DND-41 (cell line): ENCODE data around the gene NT5C1B.

Experiments used
- ATAC-seq: fragments of 200-7000 bp; cut with Tn5 transposase; 3 replicates; pipeline ENCODE4 v1.9.1; 2021; ENCODE audit warnings: low read depth; ENCODE audit not compliant: insufficient read depth
- DNase-seq: peaks from one replicate; pipeline ENCODE4 v3.0.0-alpha.2; 2020
- H2AFZ ChIP-seq: 2 replicates; pipeline ENCODE4 v1.6.0; 2012; ENCODE audit warnings: low read depth, low read length
- H3K27ac ChIP-seq: 2 replicates; pipeline ENCODE4 v1.5.1; 2012; ENCODE audit warnings: low read length, inconsistent platforms
- H3K27me3 ChIP-seq: fragments of 200-600 bp; sonication (generic); 2 replicates; pipeline ENCODE4 v1.6.0; 2012; ENCODE audit warnings: low read length, mild to moderate bottlenecking, inconsistent platforms; ENCODE audit not compliant: insufficient read depth, poor library complexity
- H3K36me3 ChIP-seq: 2 replicates; pipeline ENCODE4 v1.5.1; 2012; ENCODE audit warnings: low read length, inconsistent platforms; ENCODE audit not compliant: insufficient read depth
- H3K4me1 ChIP-seq: 2 replicates; pipeline ENCODE4 v1.5.1; 2012; ENCODE audit warnings: mild to moderate bottlenecking, low read length; ENCODE audit not compliant: insufficient read depth
- H3K4me2 ChIP-seq: 2 replicates; pipeline ENCODE4 v1.6.0; 2012; ENCODE audit warnings: mild to moderate bottlenecking, moderate library complexity, low read length, inconsistent platforms; ENCODE audit not compliant: insufficient read depth
- H3K4me3 ChIP-seq, 2 experiments: fragments of 200-600 bp in 1 of 2; shearing (Covaris generic) in 1 of 2; 2 replicates each; pipeline ENCODE4 v1.5.1; 2012 to 2016; ENCODE audit warnings: inconsistent platforms in 2 of 2, low read length in 2 of 2, mild to moderate bottlenecking in 2 of 2, low read depth in 1 of 2, moderate library complexity in 1 of 2
- H3K79me2 ChIP-seq: 2 replicates; pipeline ENCODE4 v1.6.0; 2012; ENCODE audit warnings: low read length, inconsistent platforms; ENCODE audit not compliant: insufficient read depth
- H3K9ac ChIP-seq: 2 replicates; pipeline ENCODE4 v1.6.0; 2012; ENCODE audit warnings: low read depth, mild to moderate bottlenecking, inconsistent platforms, low read length, moderate library complexity
- H3K9me3 ChIP-seq: 2 replicates; pipeline ENCODE4 v1.5.1; 2012; ENCODE audit warnings: low read length, moderate library complexity, mild to moderate bottlenecking, inconsistent platforms; ENCODE audit not compliant: insufficient read depth, severe bottlenecking
- H4K20me1 ChIP-seq: 2 replicates; pipeline ENCODE4 v1.6.0; 2012; ENCODE audit warnings: low read length; ENCODE audit not compliant: insufficient read depth
- CTCF ChIP-seq: IDR thresholded peaks from 2 replicates; pipeline ENCODE4 v1.5.1; 2012; ENCODE audit warnings: borderline replicate concordance, low read length, moderate library complexity, mild to moderate bottlenecking; ENCODE audit not compliant: poor library complexity, severe bottlenecking; ENCODE audit errors: extremely low read depth
- EZH2 ChIP-seq: IDR thresholded peaks from 3 replicates; pipeline ENCODE4 v1.6.1; 2012; ENCODE audit warnings: borderline replicate concordance, low read depth, mild to moderate bottlenecking, moderate library complexity, low read length, inconsistent platforms; ENCODE audit not compliant: severe bottlenecking

Gene NT5C1B

GRCh38 chr2:18630101-18630500, 40.7 kb upstream of the NT5C1B start:
- Histone ChIP-seq H2AFZ (no peak overlapping the region), H3K9ac (no peak overlapping the region), H3K79me2 (no peaks in the 10 kb centered on the region), H3K9me3 (no peaks in the 10 kb centered on the region), H3K36me3 (no peaks in the 10 kb centered on the region), H3K4me2 (no peak overlapping the region), H3K4me3 (no peak overlapping the region), H3K27me3 (no peaks in the 10 kb centered on the region), H3K27ac (no peak overlapping the region), H4K20me1 (no peaks in the 10 kb centered on the region), H3K4me1 (no peaks in the 10 kb centered on the region)
- ATAC-seq: no peak
- no peak for DNase-seq
- no peak for TF ChIP-seq CTCF
- no peak for TF ChIP-seq EZH2

- H2AFZ ChIP-seq: no peak overlapping the region
- H3K9ac ChIP-seq: no peak overlapping the region
- TF ChIP-seq CTCF: no peak
- TF ChIP-seq EZH2: no peak
- H3K36me3 ChIP-seq: no peaks in the 10 kb centered on the region
- no peaks in the 10 kb centered on the region for H3K4me1 ChIP-seq
- no peak overlapping the region for H3K4me3 ChIP-seq
- DNase-seq (no peak), ATAC-seq (no peak)
- no peak overlapping the region for H3K4me2 ChIP-seq
- no peaks in the 10 kb centered on the region for H3K9me3 ChIP-seq
- no peaks in the 10 kb centered on the region for H3K79me2 ChIP-seq
- H4K20me1 ChIP-seq: no peaks in the 10 kb centered on the region
- H3K27me3 ChIP-seq: no peaks in the 10 kb centered on the region
- no peak overlapping the region for H3K27ac ChIP-seq
Measured at GRCh38 chr2:18626958-18627650, 37.7 kb upstream of the NT5C1B start.

GRCh38 chr2:18626256-18626668, 36.9 kb upstream of the NT5C1B start:
- no peaks in the 10 kb centered on the region for H3K9me3 ChIP-seq
- no peak overlapping the region for H3K9ac ChIP-seq
- no peak overlapping the region for H2AFZ ChIP-seq
- no peak overlapping the region for H3K4me3 ChIP-seq
- DNase-seq (no peak), ATAC-seq (no peak)
- H3K27me3 ChIP-seq: no peaks in the 10 kb centered on the region
- H3K4me1 ChIP-seq: no peaks in the 10 kb centered on the region
- H3K36me3 ChIP-seq: no peaks in the 10 kb centered on the region
- no peaks in the 10 kb centered on the region for H3K79me2 ChIP-seq
- no peak overlapping the region for H3K4me2 ChIP-seq
- no peak overlapping the region for H3K27ac ChIP-seq
- H4K20me1 ChIP-seq: no peaks in the 10 kb centered on the region
- TF ChIP-seq EZH2: no peak
- TF ChIP-seq CTCF: no peak
